ENCODE data around the gene STK39.
"Not testable (repeated sequence)": the region's sequence is repeated elsewhere in the genome, so short reads cannot be mapped to it uniquely, and the experiment has no call there.

Gene STK39

DNA sequence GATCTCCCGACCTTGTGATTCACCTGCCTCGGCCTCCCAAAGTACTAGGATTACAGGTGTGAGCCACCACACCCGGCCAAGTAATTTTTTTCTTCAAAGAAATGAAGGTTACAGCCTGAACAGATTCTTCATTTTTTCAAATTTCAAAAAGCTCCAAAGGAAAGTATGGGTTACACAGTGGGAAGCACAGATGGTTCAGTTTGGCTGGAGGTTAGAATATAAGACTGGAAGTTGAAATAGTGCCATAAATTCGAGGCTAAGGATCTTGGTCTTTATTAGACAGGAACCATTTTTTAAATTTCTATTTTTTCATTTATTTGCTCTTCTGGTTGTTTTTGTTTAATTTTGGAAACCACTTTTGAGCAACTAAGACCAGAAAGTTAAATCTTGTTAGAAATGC, 120.0 kb downstream of the STK39 start:
- H3K27ac Mint-ChIP-seq = peak overlapping the region; percentile 50 to 74 (median 71)
- H3K4me3 Mint-ChIP-seq = no peak overlapping the region
- H3K27me3 Mint-ChIP-seq (ENCODE audit: low read depth) = no peaks in the 10 kb centered on the region
- no peak for TF ChIP-seq CTCF (IDR thresholded peaks at IDR 0.05; ENCODE audit: unreplicated experiment in 3 of 3)
- no peaks in the 10 kb centered on the region for H3K9me3 Mint-ChIP-seq
- peaks cover 66% of the 10 kb centered on the region for H3K36me3 Mint-ChIP-seq (ENCODE audit: low read depth)
- H3K4me1 Mint-ChIP-seq = peaks cover 30% of the 10 kb centered on the region

- not testable (repeated sequence) for H3K4me1 Mint-ChIP-seq; H3K4me3 Mint-ChIP-seq; H3K9me3 Mint-ChIP-seq; H3K27me3 Mint-ChIP-seq (ENCODE audit: low read depth); H3K27ac Mint-ChIP-seq
- peaks cover 34% of the 10 kb centered on the region for H3K36me3 Mint-ChIP-seq (ENCODE audit: low read depth)
Observed at GRCh38 chr2:168122210-168122609, 125.2 kb downstream of the STK39 start.

- Mint-ChIP-seq H3K4me3 (no peak overlapping the region), H3K4me1 (no peaks in the 10 kb centered on the region), H3K27ac (no peak overlapping the region), H3K36me3 (ENCODE audit: low read depth) (peaks cover 24% of the 10 kb centered on the region), H3K27me3 (ENCODE audit: low read depth) (no peaks in the 10 kb centered on the region), H3K9me3 (no peaks in the 10 kb centered on the region)
- TF ChIP-seq CTCF (IDR thresholded peaks at IDR 0.05; ENCODE audit: unreplicated experiment in 3 of 3) = no peak
Observed at GRCh38 chr2:168120730-168121129, 126.7 kb downstream of the STK39 start.

GRCh38 chr2:168120310-168120709, 127.1 kb downstream of the STK39 start:
- TF ChIP-seq CTCF (IDR thresholded peaks at IDR 0.05; ENCODE audit: unreplicated experiment in 3 of 3) = no peak
- no peaks in the 10 kb centered on the region for H3K9me3 Mint-ChIP-seq
- peaks cover 23% of the 10 kb centered on the region for H3K36me3 Mint-ChIP-seq (ENCODE audit: low read depth)
- H3K27me3 Mint-ChIP-seq (ENCODE audit: low read depth) = no peaks in the 10 kb centered on the region
- H3K4me3 Mint-ChIP-seq = no peak overlapping the region
- H3K4me1 Mint-ChIP-seq = no peaks in the 10 kb centered on the region
- no peak overlapping the region for H3K27ac Mint-ChIP-seq

GRCh38 chr2:168119515-168120141, 127.8 kb downstream of the STK39 start:
- peaks cover 20% of the 10 kb centered on the region for H3K36me3 Mint-ChIP-seq (ENCODE audit: low read depth)
- H3K9me3 Mint-ChIP-seq = no peaks in the 10 kb centered on the region
- TF ChIP-seq CTCF (IDR thresholded peaks at IDR 0.05; ENCODE audit: unreplicated experiment in 3 of 3) = peak; percentile 55 to 66 (median 61)
- H3K4me3 Mint-ChIP-seq = no peak overlapping the region
- no peaks in the 10 kb centered on the region for H3K4me1 Mint-ChIP-seq
- H3K27me3 Mint-ChIP-seq (ENCODE audit: low read depth) = no peaks in the 10 kb centered on the region
- H3K27ac Mint-ChIP-seq = no peak overlapping the region

GRCh38 chr2:168118733-168119514, 128.5 kb downstream of the STK39 start:
- H3K36me3 Mint-ChIP-seq (ENCODE audit: low read depth) = peaks cover 23% of the 10 kb centered on the region
- H3K4me1 Mint-ChIP-seq = peaks cover 6% of the 10 kb centered on the region
- H3K4me3 Mint-ChIP-seq = no peak overlapping the region
- H3K27me3 Mint-ChIP-seq (ENCODE audit: low read depth) = no peaks in the 10 kb centered on the region
- no peaks in the 10 kb centered on the region for H3K9me3 Mint-ChIP-seq
- peak; percentile 70 to 78 (median 72) for TF ChIP-seq CTCF (IDR thresholded peaks at IDR 0.05; ENCODE audit: unreplicated experiment in 3 of 3)
- H3K27ac Mint-ChIP-seq = no peak overlapping the region

All from nephron (organoid).